Body of pancreas (tissue), 4 donors: ENCODE results near the gene DLL4. TPM values are rescaled to one million over a fixed set of nuclear protein-coding genes. Genes with fewer than 3 reads are reported as not detected.

Source experiments
- ATAC-seq: fragments of 150-250 bp; one replicate; pipeline ENCODE4 v1.9.1; 2016
- DNase-seq, 4 donors: peaks; one replicate each; pipeline ENCODE4 v3.0.0-alpha.2; 2019
- H3K27ac ChIP-seq, 4 donors: fragments of 200-600 bp; sonication (generic); 1 replicate in 3 of 4; 2 replicates in 1 of 4; pipeline versions ENCODE4 v1.5.1 to v1.6.1; 2016 to 2019; ENCODE audit warnings: mild to moderate bottlenecking in 1 of 4, mixed read lengths in 1 of 4, moderate library complexity in 1 of 4
- H3K27me3 ChIP-seq, 2 donors: fragments of 200-600 bp; sonication (generic); one replicate each; pipeline ENCODE4 v1.6.0; 2016; ENCODE audit warnings: mild to moderate bottlenecking in 1 of 2
- H3K36me3 ChIP-seq, 2 donors: fragments of 200-600 bp; sonication (generic); replicated peaks in 1 of 2; 2 replicates each; pipeline ENCODE4 v1.5.1; 2016; ENCODE audit warnings: low read depth in 2 of 2; ENCODE audit not compliant: insufficient read depth in 1 of 2
- H3K4me1 ChIP-seq: fragments of 200-600 bp; sonication (generic); one replicate; pipeline ENCODE4 v1.6.0; 2016
- H3K4me3 ChIP-seq, 2 donors: fragments of 200-600 bp; sonication (generic); 1 replicate in 1 of 2; 2 replicates in 1 of 2; pipeline ENCODE4 v1.5.1; 2016 to 2019
- H3K9me3 ChIP-seq, 3 donors: fragments of 200-600 bp; sonication (generic); 1 replicate in 2 of 3; 2 replicates in 1 of 3; pipeline ENCODE4 v1.5.1; 2016
- POLR2A ChIP-seq, 3 donors: fragments of 450-650 bp; IDR thresholded peaks; one replicate each; pipeline ENCODE4 v1.6.1; 2016; ENCODE audit warnings: antibody characterized with exemption in 3 of 3, mild to moderate bottlenecking in 2 of 3
- WGBS, 2 donors: methylation state at CpG; one replicate each; pipeline ENCODE4 v1.1.5; 2017; 5-methylcytosine and 5-hydroxymethylcytosine counted together
- intact Hi-C: fragments of 100-400 bp; cut with DNase I; formaldehyde crosslinking; loops from one replicate; pipeline ENCODE4 v1.15.1; 2023
- total RNA-seq, 2 donors: library from RNA; depleted of rRNA; stranded (reverse); fragments of >200 nt; gene quantifications; one replicate each; pipeline ENCODE4 v1.1.0, GENCODE V29; 2016
- TF ChIP-seq, protein P1 (sequence below), 7 experiments: fragments of 450-650 bp in 4 of 7; fragments of 200-600 bp in 3 of 7; sonication (generic) in 3 of 7; IDR thresholded peaks; one replicate each; pipeline ENCODE4 v1.5.1; 2016 to 2019; ENCODE audit warnings: antibody characterized with exemption in 7 of 7

Gene DLL4
- total RNA-seq, 2 donors from 2014 or later: 0.33 to 3.6 TPM

DNA sequence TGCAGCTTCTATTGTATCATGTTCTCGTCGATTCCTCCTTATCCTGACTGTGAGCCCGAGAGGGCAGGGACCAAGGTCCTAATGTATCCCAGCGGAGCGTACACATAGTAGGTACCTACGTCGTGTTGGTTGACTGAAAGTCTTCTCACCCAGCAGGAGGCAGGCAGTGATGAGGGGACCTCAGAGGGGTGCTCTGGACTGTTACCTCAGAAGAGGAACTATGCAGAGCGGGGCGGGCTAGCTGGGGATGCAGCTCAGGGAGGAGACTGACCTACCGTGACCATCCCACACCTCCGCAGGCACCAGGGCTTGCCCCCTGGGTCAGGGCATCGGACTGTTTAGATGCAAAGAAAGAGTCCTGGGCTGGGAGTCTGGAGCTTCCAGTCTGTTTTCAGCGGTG lies 35.5 kb downstream of the DLL4 start:
- H3K36me3 ChIP-seq: no peaks in the 10 kb centered on the region
- ATAC-seq (no peak), DNase-seq (no peak)
- no peaks in the 10 kb centered on the region for H3K9me3 ChIP-seq
- H3K4me3 ChIP-seq: no peak overlapping the region
- peaks cover 15% of the 10 kb centered on the region for H3K4me1 ChIP-seq
- intact Hi-C loops: no loop called here
- WGBS, 2 donors: 76 to 83% methylated on average over 8 to 13 of the region's 13 CpGs
- no peak overlapping the region for H3K27ac ChIP-seq
- no peaks in the 10 kb centered on the region for H3K27me3 ChIP-seq
- TF ChIP-seq POLR2A (IDR thresholded peaks at IDR 0.05): no peak
- TF ChIP-seq, protein P1, sequence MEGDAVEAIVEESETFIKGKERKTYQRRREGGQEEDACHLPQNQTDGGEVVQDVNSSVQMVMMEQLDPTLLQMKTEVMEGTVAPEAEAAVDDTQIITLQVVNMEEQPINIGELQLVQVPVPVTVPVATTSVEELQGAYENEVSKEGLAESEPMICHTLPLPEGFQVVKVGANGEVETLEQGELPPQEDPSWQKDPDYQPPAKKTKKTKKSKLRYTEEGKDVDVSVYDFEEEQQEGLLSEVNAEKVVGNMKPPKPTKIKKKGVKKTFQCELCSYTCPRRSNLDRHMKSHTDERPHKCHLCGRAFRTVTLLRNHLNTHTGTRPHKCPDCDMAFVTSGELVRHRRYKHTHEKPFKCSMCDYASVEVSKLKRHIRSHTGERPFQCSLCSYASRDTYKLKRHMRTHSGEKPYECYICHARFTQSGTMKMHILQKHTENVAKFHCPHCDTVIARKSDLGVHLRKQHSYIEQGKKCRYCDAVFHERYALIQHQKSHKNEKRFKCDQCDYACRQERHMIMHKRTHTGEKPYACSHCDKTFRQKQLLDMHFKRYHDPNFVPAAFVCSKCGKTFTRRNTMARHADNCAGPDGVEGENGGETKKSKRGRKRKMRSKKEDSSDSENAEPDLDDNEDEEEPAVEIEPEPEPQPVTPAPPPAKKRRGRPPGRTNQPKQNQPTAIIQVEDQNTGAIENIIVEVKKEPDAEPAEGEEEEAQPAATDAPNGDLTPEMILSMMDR (IDR thresholded peaks at IDR 0.05): no peak

DNA sequence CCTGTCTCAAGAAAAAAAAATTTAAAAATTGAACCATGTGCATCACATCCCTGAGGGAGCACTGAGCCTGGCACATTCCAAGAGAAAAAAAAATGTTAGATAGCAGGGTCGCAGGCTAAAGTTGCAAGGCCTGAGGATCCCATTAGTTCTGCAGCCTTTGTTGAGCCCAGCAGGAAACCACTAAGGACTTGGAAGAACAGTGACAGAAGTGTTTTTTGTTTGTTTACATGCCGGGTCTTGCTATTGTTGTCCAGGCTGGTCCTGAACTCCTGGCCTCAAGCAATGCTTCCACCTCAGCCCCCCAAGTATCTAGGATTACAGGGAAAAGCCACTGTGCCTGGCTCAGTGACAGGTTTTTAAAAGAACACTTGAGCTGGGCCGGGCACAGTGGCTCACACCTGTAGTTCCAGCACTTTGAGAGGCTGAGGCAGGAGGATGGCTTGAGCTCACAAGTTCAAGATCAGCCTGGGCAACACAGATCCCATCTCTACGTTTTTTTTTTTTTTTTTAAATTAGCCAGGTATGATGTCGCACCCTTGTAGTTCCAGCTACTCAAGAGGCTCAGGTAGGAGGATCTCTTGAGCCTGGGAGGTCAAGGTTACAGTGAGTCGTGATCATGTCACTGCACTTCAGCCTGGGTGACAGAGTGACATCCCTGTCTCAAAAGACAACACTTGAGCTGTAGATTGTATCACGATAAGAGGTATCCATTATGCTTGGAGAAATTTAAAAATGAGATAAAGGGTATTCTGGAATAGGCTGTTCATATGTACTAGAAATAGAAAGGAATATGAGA lies 39.3 kb downstream of the DLL4 start:
- DNase-seq (no peak), ATAC-seq (no peak)
- no peaks in the 10 kb centered on the region for H3K36me3 ChIP-seq
- H3K27ac ChIP-seq: no peak overlapping the region
- 73 to 78% methylated on average over 7 of the region's 7 CpGs for WGBS, 2 donors
- intact Hi-C loops: no loop called here
- H3K9me3 ChIP-seq: no peaks in the 10 kb centered on the region
- TF ChIP-seq, protein P1 (IDR thresholded peaks at IDR 0.05): no peak
- no peak for TF ChIP-seq POLR2A (IDR thresholded peaks at IDR 0.05)
- H3K4me3 ChIP-seq: no peak overlapping the region
- H3K4me1 ChIP-seq: peaks cover 15% of the 10 kb centered on the region
- no peaks in the 10 kb centered on the region for H3K27me3 ChIP-seq

DNA sequence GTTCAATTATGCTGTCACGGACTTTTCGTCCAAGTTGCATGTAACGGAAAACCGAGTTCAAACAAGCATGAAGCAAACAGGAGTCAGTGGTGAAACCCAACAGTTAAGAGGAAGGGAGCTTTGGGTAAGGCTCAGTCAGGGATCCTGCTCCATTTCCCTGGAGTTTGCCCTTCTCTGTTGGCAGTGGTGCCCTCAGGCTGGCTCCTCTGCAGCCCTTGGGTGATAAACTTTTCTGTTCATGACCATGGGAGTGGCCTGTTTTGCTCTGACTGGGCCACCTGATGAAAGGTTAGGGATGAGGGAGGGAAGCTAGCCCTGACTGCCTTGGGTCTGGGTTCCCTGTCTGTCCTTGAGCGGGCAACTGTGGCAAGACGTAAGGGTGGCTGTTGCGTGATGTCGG lies 40.2 kb downstream of the DLL4 start:
- Histone ChIP-seq H3K27me3 (no peaks in the 10 kb centered on the region), H3K36me3 (no peaks in the 10 kb centered on the region), H3K9me3 (no peaks in the 10 kb centered on the region), H3K4me3 (no peak overlapping the region), H3K4me1 (peaks cover 15% of the 10 kb centered on the region), H3K27ac (no peak overlapping the region)
- TF ChIP-seq POLR2A (IDR thresholded peaks at IDR 0.05): no peak
- TF ChIP-seq, protein P1 (IDR thresholded peaks at IDR 0.05): no peak
- WGBS, 2 donors: 87 to 91% methylated on average over 8 of the region's 8 CpGs
- ATAC-seq (no peak), DNase-seq (no peak)
- intact Hi-C loops: no loop called here

DNA sequence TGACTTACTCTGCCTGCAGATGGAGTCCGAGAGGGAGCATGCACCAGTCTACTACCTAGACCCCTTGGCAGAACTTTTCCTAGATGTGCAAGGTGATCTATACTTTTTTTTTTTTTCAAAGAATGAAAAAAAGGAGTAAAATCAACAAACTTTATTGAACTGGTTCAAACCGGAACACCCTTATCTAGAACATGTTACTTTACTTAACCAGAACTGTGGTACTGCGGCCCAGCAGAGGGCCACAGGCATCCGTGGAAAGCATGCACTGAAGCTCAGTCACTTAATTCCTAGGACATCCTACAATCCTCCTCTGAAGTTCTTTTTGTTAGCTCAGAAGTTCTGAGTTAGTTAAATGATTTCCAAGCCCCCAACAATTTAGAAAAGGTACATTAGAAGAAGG lies 45.7 kb downstream of the DLL4 start:
- intact Hi-C loops: no loop called here
- Histone ChIP-seq H3K27ac (no peak overlapping the region), H3K4me3 (no peak overlapping the region), H3K27me3 (no peaks in the 10 kb centered on the region), H3K9me3 (no peaks in the 10 kb centered on the region), H3K4me1 (no peaks in the 10 kb centered on the region), H3K36me3 (peaks cover under 1 to 23% of the 10 kb centered on the region in 2 donors)
- ATAC-seq (no peak), DNase-seq (no peak)
- 47 to 54% methylated on average over 4 of the region's 4 CpGs for WGBS, 2 donors
- no peak for TF ChIP-seq POLR2A (IDR thresholded peaks at IDR 0.05)
- TF ChIP-seq, protein P1 (IDR thresholded peaks at IDR 0.05): no peak

DNA sequence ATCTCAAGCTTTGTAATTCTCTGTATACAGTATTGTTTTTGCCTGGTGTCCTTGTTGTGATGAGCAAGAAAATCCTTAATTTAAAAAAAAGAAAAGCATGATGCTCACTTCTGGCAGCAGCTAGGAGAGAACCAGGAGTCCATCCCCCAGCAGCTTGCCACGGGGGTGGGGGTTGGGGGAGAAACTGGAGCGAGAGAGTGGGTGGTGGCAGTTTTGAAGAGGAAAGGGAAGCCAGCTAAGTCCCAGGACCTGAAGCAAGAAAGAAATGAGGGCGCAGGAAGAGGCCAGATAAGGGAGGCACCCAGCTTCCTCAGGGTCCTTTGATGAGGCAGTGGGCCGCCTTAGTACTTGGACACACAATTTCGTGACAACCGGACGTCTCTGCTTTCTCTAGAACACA lies 47.7 kb downstream of the DLL4 start:
- Histone ChIP-seq H3K27ac (no peak overlapping the region), H3K9me3 (no peaks in the 10 kb centered on the region), H3K4me3 (no peak overlapping the region), H3K27me3 (no peaks in the 10 kb centered on the region), H3K36me3 (peaks cover 7 to 39% of the 10 kb centered on the region in 2 donors), H3K4me1 (no peaks in the 10 kb centered on the region)
- intact Hi-C loops: no loop called here
- 74 to 89% methylated on average over 7 of the region's 7 CpGs for WGBS, 2 donors
- DNase-seq (no peak), ATAC-seq (no peak)
- TF ChIP-seq POLR2A (IDR thresholded peaks at IDR 0.05): no peak
- TF ChIP-seq, protein P1 (IDR thresholded peaks at IDR 0.05): no peak
